Melanocyte of skin (primary cell): Measurements from ENCODE around the gene PGF. TPM values are rescaled to one million over a fixed set of nuclear protein-coding genes. Genes with fewer than 3 reads are reported as not detected.

Experiments used
- total RNA-seq, 2 donors: library from RNA; depleted of rRNA; stranded (reverse); fragments of >200 nt; gene quantifications; 2 replicates each; pipeline ENCODE4 v1.2.3, GENCODE V29; 2012

The PGF gene
- 1 to 10 TPM; 5.2 to 9.3 TPM for total RNA-seq

DNA sequence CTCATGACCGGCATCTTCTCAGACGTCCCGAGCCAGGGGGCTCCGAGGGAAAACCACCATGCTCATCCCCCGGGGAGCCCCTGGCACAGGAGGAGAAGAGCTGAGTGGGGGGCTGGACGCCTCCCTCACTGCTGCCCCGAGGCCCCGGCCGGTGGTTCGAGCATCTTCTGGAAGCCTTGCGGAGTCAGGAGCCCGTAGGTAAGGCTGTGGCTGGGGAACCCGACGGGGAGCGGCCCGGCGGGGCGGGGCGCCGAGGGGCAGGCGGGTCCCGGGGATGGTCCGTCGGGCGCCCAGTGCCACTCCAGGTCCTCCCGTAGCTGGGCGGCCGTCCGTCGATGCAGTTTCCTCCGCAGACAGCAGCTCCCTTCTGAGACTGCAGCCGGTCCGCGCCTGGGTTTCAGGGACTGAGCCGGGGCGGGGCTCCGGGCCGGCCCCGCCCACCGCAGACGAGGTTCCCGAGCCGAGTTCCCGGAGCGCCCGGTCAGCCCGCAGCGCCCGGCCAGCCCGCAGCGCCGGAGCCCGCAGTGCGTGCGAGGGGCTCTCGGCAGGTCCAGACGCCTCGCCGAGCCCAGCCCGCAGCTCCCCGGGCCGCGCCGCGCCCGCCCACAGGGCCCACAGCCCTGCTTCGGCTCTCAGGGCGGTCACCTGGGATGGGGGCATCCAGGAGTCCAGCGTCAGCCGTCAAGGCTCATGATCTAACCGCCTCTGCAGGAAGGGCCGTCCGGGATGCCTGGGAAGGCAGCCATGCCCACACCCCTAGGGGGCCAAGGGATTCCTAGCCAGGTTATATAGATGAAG lies at the start of gene PGF:
Gene PGF, minus strand, starts transcription at position 369 of the 798 bp plus-strand sequence. Its CDS starts 355 bp downstream, at position 14.

DNA sequence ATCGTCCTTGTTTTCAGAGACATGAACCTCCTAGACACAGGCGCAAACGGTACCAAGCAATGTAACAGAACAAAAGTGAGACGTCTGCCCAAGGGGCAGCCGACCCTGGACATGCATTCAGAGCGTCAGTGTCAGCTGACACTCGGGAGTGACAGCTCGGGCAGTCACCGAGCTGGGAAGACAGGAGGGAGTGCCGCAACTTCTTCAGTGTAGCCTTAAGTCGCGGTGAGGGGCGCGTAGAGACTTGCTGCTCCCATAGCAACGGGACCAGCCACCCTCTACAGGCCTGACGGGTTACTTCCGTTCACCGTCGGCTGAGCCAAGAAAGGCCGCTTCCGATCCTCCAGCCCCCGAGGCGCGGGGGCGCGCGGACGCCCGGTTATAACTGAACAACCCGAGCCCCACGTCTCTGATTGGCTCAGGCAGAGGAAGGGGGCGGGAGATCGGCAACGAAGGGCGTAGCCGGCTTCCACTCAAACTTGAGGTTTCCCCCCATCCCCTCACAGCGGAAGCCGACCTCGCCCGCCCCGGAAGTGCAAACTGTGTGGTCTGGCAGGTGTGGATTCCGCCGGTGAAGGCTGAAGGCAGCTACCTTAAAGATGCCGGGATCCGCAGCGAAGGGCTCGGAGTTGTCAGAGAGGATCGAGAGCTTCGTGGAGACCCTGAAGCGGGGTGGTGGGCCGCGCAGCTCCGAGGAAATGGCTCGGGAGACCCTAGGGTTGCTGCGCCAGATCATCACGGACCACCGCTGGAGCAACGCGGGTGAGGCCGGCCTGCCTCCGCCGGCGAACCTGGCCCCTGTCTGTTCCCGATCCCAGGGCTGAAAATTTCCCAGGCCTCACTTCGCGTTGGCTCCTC lies 47.2 kb upstream of the PGF start, which contains the start of gene EIF2B2:
Gene EIF2B2, plus strand, starts transcription at position 530 of the 858 bp plus-strand sequence. Its CDS starts 70 bp downstream, at position 600.

DNA sequence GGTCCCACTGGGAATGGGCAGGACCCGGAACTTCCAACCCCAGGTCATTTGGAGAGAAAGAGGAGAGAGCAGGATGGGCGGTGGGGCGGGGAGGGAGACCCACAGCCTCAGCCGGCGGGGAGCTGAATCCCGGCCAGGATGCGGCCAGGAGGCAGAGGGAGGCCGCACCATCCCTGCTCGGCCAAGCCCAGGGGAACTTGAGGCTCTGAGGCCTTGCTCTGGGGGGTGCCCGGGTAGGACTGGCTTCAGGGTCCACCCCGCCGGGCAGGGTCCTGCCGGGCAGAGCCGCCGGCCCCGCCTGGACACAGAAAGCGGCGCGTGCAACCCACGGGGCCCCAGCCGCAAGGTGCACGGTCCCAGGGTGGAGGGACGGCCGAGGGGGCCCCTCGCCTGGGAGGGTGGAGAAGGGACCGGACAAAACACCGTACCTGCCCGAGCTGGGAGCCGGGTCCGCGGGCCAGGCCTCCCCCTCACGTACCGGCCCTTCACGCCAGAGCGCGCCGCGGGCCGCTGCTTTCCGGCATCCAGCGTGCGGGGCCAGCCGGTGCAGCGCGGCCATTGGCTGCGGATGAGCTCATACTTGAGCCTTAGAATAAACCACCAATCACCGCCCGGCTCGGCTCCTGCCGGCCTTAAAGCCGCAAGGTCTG lies 32.5 kb downstream of the PGF start, which contains the start of gene RPS6KL1:
Gene RPS6KL1, minus strand, starts transcription at position 509 of the 650 bp plus-strand sequence. CDS start 1,719 bp downstream, outside the sequence.

Other genes starting within 250 kb of the PGF start
- 10 to 100 TPM; 42.0 to 52.9 TPM for gene AREL1, start 242.5 kb downstream of the PGF start, total RNA-seq
- 10 to 100 TPM; 24.8 to 27.0 TPM for gene FCF1, start 242.5 kb downstream of the PGF start, total RNA-seq
- 10 to 100 TPM; 18.9 to 23.0 TPM for gene YLPM1, start 192.3 kb downstream of the PGF start, total RNA-seq
- not detected for gene PROX2, start 79.5 kb downstream of the PGF start, total RNA-seq
- 10 to 100 TPM; 53.3 to 69.3 TPM for gene DLST, start 73.7 kb downstream of the PGF start, total RNA-seq
- gene RPS6KL1, start 32.3 kb downstream of the PGF start, total RNA-seq, result 1 to 10 TPM; 6.9 to 7.7 TPM
- gene EIF2B2, start 47.3 kb upstream of the PGF start, total RNA-seq, result 10 to 100 TPM; 33.7 to 90.2 TPM
- 10 to 100 TPM; 15.1 to 15.3 TPM for gene MLH3, start 95.9 kb upstream of the PGF start, total RNA-seq
- 10 to 100 TPM; 12.4 to 17.3 TPM for gene ACYP1, start 108.4 kb upstream of the PGF start, total RNA-seq
- 1 to 10 TPM; 1.4 to 2.7 TPM for gene ZC2HC1C, start 114.0 kb upstream of the PGF start, total RNA-seq
- gene NEK9, start 171.5 kb upstream of the PGF start, total RNA-seq, result 10 to 100 TPM; 32.3 to 57.1 TPM
- 100 to 1,000 TPM; 283 to 311 TPM for gene TMED10, start 221.0 kb upstream of the PGF start, total RNA-seq